HG03469 (cell line): ENCODE measurements around the gene SNRPA.
"Not testable (repeated sequence)": the region's sequence is repeated elsewhere in the genome, so short reads cannot be mapped to it uniquely, and the experiment has no call there.

Experiments
- ATAC-seq: cut with Tn5 transposase; IDR thresholded peaks from one replicate; pipeline ENCODE4 v1.9.1; 2021; ENCODE audit warnings: mild to moderate bottlenecking, moderate library complexity, moderate number of reproducible peaks; ENCODE audit not compliant: unreplicated experiment

The SNRPA gene

DNA sequence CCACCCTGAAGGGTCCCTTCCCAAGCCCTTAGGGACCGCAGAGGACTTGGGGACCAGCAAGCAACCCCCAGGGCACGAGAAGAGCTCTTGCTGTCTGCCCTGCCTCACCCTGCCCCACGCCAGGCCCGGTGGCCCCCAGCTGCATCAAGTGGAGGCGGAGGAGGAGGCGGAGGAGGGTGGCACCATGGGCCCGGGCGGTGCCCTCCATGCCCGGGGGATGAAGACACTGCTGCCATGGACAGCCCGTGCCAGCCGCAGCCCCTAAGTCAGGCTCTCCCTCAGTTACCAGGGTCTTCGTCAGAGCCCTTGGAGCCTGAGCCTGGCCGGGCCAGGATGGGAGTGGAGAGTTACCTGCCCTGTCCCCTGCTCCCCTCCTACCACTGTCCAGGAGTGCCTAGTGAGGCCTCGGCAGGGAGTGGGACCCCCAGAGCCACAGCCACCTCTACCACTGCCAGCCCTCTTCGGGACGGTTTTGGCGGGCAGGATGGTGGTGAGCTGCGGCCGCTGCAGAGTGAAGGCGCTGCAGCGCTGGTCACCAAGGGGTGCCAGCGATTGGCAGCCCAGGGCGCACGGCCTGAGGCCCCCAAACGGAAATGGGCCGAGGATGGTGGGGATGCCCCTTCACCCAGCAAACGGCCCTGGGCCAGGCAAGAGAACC, 49.5 kb downstream of the SNRPA start:
- ATAC-seq = no peak

DNA sequence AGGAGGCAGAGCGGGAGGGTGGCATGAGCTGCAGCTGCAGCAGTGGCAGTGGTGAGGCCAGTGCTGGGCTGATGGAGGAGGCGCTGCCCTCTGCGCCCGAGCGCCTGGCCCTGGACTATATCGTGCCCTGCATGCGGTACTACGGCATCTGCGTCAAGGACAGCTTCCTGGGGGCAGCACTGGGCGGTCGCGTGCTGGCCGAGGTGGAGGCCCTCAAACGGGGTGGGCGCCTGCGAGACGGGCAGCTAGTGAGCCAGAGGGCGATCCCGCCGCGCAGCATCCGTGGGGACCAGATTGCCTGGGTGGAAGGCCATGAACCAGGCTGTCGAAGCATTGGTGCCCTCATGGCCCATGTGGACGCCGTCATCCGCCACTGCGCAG, 50.0 kb downstream of the SNRPA start:
- no peak for ATAC-seq

DNA sequence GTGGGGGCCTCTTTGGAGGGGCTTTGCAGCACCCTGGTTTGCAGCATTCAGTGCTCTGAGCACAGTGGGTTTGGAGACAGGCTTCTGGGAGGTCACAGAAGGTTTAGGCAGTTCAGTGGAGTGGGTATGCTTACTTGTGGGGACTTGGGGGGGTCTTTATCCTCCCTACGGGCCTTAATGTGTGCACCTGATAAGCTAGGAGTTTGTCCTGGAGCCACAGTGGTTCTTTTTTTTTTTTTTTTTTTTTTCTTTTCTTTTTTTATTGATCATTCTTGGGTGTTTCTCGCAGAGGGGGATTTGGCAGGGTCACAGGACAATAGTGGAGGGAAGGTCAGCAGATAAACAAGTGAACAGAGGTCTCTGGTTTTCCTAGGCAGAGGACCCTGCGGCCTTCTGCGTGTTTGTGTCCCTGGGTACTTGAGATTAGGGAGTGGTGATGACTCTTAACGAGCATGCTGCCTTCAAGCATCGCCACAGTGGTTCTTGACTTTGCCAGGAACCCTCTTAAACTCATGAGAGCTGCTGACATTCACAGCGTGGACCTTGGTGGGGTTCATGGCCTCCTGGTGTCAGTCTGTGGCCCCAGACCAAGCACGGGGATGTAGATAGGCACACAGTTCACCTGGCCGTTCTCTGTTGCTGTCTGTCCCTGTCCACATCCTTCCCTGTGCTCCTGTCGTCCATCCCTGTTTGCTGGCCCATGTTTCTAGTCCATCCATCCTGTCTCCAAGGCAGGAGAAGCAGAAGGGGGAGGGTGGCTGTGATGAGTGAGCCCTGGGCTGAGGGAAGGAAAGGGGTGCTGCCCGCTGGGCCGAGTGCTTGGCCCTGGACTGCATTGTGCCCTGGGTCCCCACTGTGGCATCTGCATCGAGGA, 50.7 kb downstream of the SNRPA start:
- no peak for ATAC-seq

DNA sequence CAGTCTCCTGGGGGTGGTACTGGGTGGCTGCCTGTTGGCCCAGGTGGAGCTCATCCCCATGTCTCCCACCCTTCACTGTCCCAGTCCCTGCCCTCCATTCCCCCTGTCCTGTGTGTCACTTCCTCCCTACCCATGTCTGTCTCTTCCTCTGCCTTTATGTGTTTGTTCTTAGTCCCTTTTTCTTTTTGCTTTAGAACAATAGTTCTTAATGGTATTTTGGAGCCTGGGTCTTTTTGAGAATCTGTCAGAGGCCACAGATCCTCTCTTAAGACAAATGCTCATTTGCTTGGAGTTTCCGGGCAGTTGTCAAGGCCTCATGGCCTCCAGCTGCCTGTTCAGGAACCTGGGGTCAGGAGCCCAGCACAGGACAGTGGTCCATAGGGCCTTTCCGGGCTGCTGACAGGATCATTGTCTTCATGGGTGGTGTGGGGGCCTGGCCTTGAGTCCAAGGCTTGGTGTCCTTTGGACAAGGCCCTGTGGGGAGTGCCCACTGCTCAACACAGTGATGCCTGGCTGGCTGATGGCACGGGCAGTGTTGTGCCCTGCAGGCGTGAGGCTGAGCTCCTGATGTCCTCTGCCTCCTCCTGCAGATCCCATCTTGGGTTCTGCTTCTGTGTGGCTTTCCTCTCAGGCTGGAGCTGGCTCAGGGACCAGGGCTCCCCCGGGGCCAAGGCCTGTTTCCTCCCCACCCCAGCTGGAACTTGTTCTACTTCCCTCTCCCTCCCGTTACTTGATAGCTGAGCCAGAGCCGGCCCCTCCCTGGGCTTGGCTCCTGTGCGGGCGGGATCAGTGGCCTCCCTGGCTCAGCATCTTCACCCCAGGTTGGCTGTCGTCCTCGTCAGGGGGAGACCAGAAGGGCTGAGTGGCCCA, 51.5 kb downstream of the SNRPA start:
- ATAC-seq = no peak

DNA sequence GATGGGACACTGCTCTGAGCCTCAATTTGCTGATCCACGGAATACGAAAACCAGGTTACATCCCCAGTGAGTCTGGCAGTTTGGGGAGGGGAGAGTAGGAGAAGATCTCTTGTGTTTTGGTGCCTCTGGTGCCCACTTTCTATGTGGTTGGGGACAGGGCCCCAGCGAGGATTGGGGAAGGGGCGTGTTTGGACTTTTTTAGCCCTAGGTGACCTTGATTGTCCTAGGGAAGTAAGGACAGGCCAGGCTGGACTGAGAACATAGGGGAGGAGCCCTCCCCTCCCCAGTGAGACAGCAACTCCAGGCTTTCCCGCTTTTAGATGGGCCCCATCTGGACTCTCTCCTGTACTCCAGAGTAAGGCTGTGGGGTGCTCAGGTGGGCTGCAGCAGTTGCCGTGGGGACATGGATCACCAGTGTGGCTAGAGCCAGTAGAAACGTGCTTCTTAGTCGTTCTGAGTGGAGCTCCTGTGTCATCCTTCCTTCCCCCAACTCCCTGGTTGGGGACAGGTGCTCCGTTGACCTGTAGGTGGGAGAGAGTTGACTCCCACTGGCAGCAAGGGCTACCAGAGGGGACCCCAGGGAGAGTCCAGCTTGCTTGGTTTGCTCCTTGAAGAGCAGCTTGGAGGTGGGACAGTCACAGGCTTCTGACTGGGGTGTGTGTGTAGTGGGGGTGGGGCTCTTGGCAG, 52.3 kb downstream of the SNRPA start:
- no peak for ATAC-seq

DNA sequence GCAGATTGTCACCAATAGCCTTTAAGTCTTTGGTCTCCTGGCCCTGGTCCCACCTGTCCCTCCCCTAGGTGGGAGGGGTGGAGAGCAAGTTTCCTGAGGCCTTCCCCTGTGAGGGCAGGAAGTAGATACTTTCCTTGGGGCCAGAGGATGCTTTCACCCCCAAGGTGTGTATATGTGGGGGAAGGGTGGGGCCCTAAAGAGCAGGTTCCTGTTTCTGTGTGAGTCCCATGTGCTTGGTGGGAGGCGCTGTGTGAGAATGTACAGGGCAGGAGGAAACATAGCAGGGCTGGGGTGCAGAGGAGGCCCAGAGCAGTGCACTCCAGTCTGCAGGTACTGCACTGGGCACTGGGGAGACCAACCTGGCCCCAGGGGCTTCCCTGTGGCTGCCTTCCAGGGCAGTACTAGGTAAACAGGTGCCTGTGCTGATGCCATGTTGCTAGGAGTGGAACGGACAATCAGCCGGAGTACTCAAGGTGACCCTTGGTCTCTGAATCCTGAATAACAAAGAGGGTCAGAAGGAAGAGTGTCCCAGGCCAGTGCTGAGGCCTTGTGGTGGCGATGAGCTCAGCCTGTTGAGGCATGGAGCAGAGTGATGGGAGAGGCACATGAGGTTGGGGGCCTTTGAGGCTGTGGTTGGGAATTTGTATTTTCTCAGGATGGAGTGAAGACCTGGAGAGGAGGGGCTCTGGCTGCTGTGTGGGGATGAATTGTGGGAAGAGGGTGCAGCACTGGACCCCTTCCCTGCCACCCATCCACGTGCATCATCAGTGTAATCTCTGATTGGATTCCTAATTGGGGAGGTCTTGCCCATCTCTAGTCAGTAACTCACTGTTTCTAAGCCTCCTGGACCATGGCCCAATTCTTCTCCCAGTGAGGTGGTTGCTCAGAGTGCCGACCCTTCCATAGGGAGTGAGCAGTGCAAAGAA, 53.1 kb downstream of the SNRPA start:
- ATAC-seq = no peak

DNA sequence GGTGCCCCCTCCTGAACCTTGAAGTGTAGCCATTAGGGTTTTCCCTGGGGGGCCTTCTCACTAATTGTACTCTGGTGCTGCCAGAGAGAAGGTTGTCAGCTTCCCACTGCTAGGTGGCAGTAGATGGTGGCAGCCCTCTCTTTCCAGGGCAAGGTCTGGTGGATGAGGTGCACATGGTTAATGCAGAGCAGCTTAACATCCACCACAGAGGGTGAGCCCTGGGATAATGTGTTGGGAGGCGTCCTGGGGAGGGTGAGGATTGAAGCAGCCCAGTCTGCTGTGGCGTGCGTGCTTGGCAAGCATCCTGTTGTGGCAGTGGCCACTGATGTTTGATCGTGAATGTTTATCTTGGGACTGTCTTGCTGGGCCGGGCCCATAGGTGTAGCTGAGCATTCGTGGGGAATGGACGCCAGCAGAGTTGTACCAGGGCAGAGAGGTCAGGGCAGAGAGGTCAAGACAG, 53.8 kb downstream of the SNRPA start:
- ATAC-seq = no peak

DNA sequence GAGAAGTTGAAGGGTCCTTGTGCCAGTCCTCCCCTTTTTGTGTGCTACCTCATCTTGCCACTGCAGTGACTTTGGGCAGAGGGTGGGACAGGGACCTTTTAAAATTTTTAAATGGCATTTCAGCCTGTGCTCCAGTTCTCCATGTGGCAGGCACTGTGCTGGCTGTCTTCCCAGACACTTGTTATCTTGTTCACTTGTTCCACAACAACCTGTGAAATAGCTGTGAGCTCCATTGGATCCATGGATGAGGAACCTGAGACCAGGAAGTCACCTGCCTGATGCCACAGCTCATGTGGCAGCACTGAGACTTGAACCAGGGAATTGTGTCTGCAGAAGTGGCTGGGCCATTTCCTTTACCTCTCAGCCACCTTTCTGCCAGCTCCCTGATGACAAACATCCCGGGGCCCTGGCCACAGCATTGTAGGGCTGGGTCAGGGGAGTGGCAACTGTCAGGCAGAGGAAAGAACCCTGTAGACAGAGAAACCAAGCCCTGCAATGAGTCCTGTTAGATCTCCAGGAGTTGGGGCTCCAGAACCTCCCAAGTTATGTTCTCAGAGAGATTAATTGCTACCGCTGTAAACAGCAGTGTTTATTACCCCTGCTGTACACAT, 54.4 kb downstream of the SNRPA start:
- no peak for ATAC-seq

DNA sequence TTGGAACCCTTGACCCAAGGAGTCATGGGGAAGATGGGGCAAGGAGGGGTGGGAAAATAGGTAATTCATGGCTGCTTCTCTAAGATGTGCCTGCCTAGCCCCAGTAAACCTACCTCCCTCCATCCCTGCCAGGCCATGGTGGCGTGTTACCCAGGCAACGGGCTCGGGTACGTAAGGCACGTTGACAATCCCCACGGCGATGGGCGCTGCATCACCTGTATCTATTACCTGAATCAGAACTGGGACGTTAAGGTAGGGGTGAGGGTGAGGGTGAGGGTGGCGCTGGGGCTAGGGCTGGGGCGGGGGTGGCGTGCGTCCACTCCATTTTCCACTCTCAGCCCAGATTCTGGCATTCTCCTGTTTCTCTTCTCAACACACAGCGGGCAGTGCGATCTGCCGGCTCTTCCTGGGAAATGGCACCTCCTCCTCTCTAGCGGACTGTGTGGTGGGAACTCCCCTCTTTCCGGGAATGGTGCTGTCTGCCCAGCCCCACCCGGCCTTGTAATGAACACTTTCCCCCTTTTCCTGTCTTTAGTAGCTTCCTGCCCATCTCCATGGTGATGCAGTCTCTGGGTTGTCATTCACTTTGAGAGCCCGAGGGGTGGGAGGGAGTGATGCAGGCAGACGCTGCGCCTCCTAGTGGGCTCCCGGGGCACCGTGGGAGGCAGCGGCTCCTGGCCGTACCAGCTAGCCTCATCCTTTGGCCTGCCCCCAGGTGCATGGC, 55.6 kb downstream of the SNRPA start:
- no peak for ATAC-seq

DNA sequence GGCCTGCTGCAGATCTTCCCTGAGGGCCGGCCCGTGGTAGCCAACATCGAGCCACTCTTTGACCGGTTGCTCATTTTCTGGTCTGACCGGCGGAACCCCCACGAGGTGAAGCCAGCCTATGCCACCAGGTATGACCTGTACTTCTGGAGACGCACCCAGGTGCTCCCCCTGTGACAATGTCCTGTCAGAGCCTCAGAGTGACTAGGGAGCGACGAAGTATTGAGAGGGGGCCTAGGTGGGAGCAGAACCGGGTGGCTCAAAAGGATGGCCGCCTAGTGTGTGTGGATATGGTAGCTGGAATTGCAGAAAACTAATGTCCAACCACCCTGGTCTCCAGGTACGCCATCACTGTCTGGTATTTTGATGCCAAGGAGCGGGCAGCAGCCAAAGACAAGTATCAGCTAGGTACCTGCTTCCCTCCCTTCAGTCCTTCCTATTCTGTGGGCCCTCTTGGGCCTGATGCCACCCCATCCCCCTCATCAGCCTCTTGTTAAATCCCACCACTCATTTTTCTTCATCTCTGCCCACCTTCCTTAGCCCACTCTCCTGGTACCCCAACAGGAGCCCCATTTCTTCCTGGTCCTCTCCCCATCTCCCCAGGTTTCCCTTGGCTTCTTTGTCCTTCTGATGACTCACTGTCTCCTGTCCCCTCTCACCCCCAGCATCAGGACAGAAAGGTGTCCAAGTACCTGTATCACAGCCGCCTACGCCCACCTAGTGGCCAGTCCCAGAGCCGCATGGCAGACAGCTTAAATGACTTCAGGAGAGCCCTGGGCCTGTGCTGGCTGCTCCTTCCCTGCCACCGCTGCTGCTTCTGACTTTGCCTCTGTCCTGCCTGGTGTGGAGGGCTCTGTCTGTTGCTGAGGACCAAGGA, 56.4 kb downstream of the SNRPA start:
- ATAC-seq = no peak

DNA sequence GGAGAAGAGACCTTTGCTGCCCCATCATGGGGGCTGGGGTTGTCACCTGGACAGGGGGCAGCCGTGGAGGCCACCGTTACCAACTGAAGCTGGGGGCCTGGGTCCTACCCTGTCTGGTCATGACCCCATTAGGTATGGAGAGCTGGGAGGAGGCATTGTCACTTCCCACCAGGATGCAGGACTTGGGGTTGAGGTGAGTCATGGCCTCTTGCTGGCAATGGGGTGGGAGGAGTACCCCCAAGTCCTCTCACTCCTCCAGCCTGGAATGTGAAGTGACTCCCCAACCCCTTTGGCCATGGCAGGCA, 57.0 kb downstream of the SNRPA start:
- no peak for ATAC-seq

DNA sequence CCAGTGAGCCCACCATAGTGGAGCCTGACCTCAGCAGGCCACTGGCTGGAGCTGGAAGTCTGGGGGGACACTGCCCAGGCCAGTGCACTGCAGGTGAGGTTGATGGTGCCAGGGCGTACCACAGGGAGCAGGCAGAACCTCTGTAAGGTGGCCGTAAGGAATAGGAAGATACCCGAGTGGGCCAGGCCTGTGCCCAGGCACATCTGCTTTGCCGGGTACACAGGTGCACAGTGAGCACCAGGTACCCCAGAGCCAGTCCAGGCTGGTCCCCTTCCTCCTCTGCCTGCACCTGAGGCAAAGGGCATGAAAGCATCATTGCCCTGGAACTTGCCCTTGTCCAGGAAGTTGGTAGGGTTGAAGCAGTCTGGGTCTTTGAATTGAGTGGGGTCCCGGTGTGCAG, 57.5 kb downstream of the SNRPA start:
- ATAC-seq = no peak

DNA sequence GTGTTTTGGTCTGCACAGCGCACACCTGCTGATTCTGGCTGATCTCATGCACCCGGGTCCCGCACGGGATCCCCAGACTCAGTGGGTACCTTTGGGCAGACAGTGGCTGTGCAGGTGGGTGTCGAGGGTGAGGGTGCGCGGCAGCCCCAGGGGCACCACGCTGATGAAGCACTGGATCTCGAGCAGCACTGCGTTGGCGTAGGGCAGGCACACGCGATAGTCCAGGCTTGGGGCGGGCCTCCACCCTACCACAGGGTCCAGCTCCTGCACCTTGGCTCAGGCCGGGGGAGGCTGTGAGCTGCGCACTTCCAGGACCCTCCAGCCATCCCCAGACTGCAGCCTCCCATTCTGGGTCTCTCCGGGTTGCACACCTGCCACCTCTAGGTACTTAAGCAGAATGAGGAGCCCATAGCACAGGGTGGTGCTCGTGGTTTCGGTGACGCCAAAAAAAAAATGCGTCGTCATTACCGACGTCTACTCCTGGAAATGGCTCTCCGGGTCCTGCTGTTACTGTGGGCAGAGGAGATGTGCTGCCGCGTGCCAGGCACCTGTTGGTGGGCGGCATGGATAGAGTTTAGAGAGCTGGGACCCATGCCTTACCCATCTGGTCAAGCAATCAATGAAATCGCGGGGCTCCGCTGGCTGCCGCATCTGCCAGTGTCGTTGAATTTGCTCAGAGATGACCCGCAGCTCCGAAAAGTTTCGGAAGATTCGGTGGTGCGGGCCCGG, 58.5 kb downstream of the SNRPA start:
- no peak for ATAC-seq

DNA sequence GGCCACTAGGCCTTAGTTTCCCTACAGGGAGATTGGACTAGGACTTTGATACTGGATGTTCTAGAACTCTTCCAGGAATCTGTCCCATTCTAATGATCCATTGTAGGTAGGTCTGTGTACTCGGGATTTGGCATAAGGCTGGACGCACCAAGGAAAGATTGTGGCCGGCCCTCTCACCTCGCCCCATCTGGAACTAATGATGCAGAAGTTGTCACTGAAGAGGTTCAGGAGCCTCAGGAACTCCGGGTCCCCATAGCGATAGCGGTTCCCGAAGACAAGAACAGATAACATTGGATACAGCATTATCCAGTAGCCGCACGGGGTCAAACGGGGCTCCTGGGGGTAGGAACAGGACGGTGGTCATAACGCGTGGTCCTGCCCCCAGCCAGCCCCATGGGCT, 59.2 kb downstream of the SNRPA start:
- ATAC-seq = no peak

DNA sequence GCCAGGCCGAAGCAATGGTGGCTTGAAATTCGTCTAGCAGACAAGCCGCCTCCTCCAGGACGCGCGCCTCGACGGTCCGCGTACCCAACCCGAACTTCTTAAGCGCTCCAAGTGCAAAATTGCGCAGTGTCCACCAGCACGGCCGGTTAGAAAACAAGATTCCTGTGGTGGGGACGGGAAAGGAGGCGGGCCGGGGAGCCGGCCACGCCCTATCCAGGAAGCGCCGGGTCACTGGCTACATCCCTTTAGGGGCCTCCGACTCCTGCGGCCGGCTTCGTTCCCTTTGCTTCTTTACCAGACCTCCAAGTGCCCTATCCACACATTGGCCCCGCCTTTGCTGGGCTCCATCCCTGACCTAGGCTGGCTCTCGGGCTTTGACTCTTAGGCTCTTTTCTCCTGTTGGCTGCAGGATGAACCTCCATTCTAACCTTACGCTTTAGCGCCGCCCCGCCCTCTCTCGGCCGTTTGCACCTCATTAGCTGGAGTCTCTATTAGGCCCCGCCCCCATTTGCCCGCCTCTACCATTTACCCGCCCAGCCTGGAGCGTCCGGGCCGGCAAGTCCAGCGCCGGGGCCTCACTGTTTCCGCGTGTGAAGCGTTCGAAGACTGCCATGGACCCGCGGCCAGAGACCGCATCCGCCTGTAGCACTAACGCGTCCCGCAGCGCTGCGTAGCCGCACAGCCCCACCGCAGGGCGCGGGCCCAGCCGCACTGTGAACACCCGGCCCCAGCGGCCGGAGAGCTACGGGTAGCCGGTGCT, 59.8 kb downstream of the SNRPA start:
- ATAC-seq = not testable (repeated sequence)
